Measurements from ENCODE around the gene AIFM3.
"Not testable (repeated sequence)": the region's sequence is repeated elsewhere in the genome, so short reads cannot be mapped to it uniquely, and the experiment has no call there.

The AIFM3 gene

DNA sequence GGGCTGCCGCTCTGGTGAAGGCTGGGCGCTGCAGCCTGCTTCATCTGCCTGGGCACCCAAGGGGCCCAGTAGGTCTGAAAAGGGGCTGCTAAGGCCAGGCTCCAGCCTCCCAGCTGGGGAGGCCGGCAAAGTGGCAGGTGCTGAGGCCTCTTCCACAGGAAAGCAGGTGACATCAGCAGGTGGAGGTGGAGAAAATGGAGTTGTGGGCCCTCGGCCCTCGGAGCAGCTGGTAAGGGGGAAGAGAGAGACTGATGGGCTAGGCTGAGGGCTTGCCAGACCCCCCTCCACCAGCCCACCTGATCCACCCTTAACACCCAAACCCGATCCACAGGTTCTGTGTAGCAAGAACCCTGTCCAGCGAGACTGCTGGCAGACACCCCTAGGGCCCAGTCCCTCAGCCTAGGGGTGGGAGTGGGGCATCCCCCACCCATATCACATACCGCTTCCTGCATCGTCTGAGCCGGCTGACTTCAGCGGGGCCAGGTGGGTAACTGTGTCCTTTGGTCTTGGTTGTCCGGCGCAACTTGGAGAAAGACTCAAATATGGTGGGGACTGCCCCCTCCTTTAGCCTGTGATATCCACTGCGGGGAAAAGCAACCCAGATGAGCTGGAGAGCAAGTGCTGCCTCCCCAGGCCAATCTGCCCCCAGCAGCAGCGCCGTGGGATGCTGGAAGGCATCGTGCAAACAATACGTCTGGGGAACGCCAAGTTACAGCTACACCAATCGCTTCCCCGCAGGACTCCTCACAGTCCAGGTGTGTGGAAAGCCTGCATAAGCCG lies 33.3 kb downstream of the AIFM3 start:
- no peak for DNase-seq (ENCODE audit: insufficient read length, low spot score)
- FAIRE-seq, result no peak
- no peak for TF ChIP-seq POLR2A (IDR thresholded peaks at IDR 0.05; ENCODE audit: low read depth, low read length)

DNA sequence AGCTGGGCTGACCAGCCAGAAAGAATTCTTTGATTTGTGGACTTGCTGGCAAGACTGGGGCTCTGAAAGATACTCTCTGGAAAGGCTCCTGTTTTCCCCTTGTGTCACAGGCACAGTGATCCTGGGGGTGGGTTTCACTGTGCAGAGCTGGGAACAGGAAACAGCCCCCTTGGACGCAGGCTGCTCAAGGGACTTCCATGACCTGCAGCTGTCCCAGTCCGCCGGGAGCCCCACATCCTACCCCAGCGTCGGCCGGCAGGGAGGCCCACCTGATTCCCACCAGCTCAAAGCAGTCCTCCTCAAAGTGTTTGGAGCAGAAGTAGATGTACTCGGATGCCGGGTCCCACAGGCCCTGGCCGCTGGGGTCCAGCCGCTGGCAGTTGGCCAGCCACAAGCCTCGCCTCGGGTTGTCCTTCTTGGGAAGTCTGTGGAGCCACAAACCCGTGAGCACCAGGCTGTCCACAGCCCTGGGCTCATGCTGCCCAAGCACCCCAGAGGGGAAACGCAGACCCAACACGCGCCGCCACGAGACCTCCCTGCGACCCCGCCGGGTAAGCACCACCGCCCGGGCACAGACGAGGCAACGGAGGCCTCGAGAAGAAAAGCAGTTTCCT lies 34.0 kb downstream of the AIFM3 start:
- no peak for TF ChIP-seq POLR2A (IDR thresholded peaks at IDR 0.05; ENCODE audit: low read depth, low read length)
- FAIRE-seq (no peak), DNase-seq (ENCODE audit: insufficient read length, low spot score) (no peak)

DNA sequence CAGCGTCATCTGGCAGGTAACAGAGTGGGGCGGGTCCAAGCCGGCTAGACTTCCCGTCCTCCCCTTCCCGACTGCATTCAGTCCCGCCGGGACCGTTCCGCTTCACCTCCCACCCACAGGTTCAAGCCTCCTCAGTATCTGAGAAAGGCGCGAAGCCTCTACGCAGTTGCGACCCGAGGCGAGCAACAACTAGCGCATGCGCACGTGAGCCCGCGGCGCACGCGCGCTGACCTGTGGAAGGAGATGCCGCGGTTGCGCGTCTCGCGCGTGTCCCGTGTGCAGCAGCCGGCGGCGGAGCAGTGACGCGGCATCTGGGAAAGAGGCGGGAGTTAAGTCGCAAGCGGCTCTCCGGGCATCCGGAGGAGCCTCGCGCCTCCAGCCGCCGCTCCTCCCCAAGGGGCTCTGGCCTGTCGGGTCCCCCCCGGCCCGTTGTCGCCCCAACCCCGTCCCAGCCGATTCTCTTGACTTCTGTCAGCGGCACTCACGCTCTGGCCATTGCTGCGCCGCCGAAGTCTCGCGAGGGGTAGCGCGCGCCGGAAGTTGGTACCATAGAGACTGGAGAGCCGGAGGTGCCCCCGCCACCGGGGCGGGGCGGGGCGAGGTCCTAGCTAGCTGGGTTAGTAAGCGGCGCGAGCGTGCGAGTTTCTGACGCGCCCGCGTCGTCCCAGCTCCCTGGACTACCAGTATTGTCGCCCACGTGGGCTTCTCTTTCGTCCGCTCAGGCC lies 34.7 kb downstream of the AIFM3 start, which contains the start of gene THAP7:
Gene THAP7 (minus strand): TSS at position 518 of the 725 bp plus-strand sequence. CDS start 207 bp downstream, at position 311.
- peak; percentile 70 for TF ChIP-seq POLR2A (IDR thresholded peaks at IDR 0.05; ENCODE audit: low read depth, low read length)
- no peak for FAIRE-seq
- DNase-seq (ENCODE audit: insufficient read length, low spot score), result peak; percentile 73

DNA sequence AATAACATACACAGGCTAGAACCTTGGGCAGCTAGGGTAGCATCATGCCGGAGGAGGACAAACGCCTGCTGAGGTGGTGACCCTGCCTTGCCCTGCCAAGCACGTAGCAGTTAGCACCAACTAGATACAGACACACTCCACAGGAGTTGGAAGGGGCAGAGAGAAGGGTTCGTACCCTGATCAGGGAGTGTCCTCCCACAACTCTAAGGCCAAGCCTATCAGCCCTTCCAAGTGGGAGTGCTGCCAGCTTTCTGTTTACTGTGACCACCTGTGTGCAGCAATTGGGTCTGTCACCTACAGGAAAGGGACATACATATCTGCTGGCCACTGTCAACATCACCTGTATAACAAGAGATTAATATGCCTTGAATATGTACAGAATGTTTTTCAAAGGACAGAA lies 36.7 kb downstream of the AIFM3 start:
- no peak for FAIRE-seq

DNA sequence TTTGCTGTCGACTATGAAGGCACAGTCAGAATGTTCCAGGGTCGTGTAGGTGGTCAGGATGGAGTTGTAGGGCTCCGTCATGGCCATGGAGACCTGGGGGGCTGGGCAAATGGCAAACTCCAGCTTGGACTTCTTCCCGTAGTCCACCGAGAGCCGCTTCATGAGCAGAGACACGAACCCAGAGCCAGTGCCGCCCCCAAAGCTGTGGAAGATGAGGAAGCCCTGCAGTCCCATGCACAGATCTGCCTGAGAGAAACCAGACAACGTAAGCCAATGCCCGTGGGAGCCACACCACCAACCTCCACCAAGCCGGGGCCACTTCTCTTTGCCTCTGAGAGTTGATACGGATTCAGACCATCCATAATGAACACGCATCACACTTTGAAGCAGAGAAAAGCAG lies 42.2 kb downstream of the AIFM3 start:
- FAIRE-seq, result not testable (repeated sequence)

More for the DNA sequence above, 36.7 kb downstream of the AIFM3 start:
- no peak for DNase-seq (ENCODE audit: insufficient read length, low spot score)
- TF ChIP-seq POLR2A (IDR thresholded peaks at IDR 0.05; ENCODE audit: low read depth, low read length), result no peak

DNA sequence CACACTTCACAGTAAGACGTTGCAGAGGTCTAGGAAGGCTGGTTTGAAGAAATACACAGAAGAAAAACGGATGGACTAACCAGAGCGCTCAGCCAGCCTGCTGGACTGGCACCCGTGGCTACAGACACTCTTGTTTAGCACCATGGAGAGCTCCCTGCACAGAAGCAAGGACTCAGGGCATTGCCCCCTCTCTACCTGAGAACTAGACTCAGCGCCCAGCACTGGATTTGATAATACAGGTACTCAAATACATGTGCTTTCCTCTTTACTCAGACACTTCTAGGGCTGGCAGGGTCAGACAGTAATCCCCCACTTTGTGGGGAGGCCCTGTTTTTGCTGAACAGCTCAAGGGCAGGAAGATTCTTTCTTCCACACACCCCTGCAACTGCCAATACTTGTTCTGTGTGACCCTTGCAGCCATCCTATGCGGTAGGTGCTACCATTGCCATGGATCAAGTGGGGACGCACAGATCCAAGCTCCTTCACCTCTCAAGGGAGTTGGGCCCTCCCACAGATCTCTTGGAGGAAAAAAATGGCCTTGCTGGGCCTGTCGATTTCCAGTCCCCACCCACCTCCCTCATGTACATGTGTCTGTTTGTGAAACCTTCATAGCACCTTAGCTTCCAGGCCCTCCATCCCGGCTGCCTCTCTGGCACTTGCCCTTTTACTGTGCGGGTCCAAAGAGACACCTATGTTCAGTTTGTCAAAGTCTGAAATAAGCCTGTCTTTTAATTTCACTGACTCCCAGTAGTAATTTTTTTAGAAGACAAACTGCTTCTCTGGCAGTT lies 42.8 kb downstream of the AIFM3 start:
- TF ChIP-seq POLR2A (IDR thresholded peaks at IDR 0.05; ENCODE audit: low read depth, low read length), result no peak
- DNase-seq (ENCODE audit: insufficient read length, low spot score) (no peak), FAIRE-seq (no peak)

More for the DNA sequence above, 42.2 kb downstream of the AIFM3 start:
- DNase-seq (ENCODE audit: insufficient read length, low spot score), result not testable (repeated sequence)

DNA sequence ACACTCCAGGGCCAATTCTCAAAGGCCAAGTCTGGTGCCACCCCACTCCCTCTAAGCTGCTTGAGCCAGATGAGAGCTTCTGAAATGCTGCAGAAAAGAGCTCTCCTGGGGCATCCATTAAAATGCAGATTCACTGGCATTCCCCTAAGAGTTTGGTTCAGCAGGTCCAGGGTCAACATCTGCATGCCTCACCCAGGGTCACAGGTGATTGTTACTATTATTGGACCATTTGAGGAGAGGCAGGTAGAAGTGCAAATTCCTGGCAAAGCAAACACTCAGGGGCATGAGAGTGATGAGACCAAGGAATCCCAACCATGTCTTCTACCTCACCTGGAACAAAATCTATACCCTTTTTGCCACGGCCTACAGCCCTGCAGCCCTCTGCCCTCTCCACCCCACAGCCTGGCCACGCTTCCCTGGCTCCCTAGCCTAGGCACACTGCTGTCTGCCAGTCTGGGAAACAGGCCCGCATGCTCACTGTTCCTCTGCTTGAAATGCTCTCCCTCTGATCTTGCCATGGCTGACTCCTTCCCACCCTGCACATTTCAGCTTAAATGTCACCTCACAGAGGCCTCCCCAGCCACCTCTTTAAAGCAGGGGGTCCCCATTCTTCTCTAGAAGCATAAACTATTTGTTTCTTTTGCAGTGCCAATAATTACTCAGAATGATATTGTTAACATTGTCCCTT lies 43.5 kb downstream of the AIFM3 start:
- no peak for DNase-seq (ENCODE audit: insufficient read length, low spot score)
- no peak for TF ChIP-seq POLR2A (IDR thresholded peaks at IDR 0.05; ENCODE audit: low read depth, low read length)
- FAIRE-seq, result no peak

DNA sequence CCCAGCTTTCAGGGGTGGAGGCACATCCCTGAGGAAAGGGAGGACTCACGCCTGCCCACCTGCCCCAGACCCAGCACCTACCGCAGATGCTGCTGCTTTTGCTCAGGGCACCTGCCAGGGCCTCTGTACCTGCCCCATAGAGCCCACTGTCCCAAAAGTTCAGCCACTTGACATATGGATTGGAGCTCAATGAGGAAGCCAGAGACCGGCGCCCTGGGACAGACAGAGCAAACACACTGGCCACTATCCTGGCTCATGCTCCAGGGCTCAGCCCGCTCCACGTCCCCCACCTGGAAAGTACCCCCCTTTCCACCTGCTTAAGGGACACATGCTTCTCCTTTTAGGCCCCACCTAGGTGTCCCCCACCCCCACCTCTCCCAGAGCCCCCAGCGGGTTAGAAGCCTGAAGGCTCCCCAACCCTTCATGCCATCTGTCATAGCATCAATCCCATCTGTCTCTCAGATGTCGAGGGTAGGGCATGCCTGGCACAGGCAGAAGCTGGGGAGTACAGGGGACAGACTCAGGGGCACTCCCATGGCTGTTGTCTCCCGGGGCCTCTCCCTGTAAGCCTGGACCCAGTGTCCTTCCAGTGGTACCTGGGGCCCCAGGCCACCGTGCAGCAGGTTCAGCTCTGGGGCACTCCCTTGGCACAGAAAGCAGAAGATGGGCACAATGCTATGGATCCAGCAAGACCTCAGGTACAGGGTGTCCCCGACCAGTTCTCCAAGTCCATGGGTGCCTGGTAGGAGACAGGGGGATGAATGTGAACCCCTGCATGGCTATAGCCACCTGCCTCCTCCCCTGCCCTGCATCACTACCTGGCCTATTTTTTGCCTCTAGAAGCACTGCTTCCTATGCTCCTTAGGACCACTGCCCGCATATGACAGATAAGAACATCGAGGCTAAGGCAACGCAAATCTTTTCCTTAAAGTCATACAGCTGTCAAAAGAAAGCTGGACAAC lies 45.7 kb downstream of the AIFM3 start:
- no peak for DNase-seq (ENCODE audit: insufficient read length, low spot score)
- no peak for TF ChIP-seq POLR2A (IDR thresholded peaks at IDR 0.05; ENCODE audit: low read depth, low read length)
- FAIRE-seq, result no peak

DNA sequence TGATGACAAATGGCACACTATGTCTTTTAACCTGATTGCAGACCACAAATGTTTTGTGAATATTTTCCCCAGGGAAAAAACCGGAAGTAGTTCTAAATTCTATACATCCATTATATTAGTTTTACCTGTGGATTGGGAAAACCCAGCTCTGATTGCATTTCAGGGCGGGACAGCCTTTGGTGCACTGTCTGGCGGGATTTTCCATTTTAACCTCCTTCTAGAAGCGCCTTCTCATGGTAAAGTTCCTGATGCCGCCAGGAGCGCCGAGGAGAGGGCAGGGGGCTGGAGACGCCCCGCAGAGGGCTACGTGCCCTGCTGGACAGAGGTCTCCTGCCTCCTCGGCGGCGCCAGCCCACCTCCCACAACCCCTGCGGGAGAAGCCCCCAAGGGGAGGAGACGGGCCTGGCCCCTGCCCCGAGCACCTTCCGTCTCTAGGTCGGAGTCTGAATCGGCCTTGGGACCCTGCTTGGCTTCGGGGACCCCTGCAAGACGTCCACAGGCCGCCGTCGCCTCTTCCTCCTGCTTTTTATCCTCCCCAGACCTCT lies 46.7 kb downstream of the AIFM3 start:
- FAIRE-seq (no peak), DNase-seq (ENCODE audit: insufficient read length, low spot score) (no peak)
- TF ChIP-seq POLR2A (IDR thresholded peaks at IDR 0.05; ENCODE audit: low read depth, low read length), result no peak

DNA sequence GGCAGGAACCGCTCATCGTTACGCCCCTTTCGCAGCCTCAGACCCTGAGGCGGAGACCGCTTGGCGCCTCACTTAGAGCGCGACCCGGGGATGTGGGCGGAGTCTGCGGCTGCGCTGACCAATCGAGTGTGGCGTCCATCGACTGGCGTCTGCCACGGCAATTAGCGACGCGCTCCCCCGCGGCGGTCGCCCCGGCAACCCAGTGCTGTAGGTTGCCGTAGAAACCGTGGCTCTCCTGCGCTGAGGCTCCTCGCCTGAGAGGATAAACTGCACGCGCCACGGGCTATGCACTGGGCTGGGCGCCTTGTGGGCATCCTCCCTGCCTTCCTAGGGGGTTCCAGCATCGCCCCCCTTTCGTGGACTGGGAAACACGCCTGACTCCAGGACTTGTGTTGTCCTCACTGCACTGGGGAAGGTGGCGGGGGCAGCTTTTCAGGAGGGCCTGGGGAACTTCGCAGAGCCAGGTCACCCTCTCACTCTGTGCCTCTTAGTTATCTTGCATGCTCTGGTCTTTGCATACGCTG lies 47.2 kb downstream of the AIFM3 start:
- DNase-seq (ENCODE audit: insufficient read length, low spot score) (peak; percentile 59), FAIRE-seq (no peak)
- TF ChIP-seq POLR2A (IDR thresholded peaks at IDR 0.05; ENCODE audit: low read depth, low read length), result peak; percentile 45; the same call in 1 of the 2 replicates

DNA sequence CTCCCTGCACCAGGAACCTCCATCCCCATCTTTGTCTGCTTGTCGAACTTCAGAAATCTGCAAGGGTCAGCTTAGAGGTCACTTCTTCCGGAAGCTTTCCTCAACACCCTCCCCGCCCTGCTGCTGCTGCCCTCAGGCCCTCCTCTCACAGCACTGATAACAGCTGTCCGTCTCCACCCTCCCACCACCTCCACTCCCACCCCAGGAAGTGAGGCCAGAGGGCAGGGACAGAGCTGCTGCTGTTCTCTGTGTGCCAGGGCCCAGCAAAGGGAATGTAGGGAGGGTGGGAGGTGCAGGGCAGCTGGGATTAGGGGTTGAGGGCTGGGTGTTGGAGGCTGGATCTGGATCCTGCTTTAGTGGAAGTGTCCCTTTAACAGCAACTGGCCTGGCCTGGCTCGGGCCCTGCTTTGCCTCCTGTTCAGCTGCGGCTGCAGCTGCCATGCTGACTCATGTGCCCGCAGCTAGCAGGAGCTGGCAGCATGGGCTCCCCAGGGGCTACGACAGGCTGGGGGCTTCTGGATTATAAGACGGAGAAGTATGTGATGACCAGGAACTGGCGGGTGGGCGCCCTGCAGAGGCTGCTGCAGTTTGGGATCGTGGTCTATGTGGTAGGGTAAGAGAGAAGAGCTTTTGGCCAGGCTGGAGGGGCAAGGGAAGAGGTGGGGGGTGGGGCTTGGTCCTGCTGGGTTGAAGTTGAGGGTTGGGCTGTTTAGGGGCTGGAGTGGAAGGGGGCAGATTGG lies 47.8 kb downstream of the AIFM3 start, which contains the start of gene P2RX6:
Gene P2RX6 (plus strand): TSS at position 440 of the 740 bp plus-strand sequence. CDS start 10 bp downstream, at position 450.
- DNase-seq (ENCODE audit: insufficient read length, low spot score) (peak; percentile 26), FAIRE-seq (no peak)
- peak; percentile 44; the same call in 1 of the 2 replicates for TF ChIP-seq POLR2A (IDR thresholded peaks at IDR 0.05; ENCODE audit: low read depth, low read length)

All from H54 (cell line).